Measurements from ENCODE around the gene DDX5.

DNA sequence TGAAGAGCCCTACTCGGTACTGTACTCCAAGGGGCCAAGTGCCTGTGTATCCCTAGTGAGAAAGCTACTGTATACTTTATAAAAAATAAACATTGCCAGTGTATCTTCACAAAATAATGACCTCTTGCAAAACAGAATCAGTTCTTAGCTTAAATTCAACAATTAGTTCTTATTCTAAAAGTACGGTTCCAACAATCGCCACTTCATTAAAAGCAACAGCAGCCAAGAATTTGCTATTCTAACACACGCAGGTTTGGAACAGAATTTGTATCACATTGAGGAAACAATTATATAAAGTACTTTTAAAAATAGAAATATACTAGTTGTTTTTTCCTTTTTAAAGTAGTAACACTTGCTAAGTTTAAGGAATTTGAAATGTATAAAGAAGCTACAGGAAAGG lies 49.2 kb upstream of the DDX5 start:
- TF ChIP-seq, protein P1, sequence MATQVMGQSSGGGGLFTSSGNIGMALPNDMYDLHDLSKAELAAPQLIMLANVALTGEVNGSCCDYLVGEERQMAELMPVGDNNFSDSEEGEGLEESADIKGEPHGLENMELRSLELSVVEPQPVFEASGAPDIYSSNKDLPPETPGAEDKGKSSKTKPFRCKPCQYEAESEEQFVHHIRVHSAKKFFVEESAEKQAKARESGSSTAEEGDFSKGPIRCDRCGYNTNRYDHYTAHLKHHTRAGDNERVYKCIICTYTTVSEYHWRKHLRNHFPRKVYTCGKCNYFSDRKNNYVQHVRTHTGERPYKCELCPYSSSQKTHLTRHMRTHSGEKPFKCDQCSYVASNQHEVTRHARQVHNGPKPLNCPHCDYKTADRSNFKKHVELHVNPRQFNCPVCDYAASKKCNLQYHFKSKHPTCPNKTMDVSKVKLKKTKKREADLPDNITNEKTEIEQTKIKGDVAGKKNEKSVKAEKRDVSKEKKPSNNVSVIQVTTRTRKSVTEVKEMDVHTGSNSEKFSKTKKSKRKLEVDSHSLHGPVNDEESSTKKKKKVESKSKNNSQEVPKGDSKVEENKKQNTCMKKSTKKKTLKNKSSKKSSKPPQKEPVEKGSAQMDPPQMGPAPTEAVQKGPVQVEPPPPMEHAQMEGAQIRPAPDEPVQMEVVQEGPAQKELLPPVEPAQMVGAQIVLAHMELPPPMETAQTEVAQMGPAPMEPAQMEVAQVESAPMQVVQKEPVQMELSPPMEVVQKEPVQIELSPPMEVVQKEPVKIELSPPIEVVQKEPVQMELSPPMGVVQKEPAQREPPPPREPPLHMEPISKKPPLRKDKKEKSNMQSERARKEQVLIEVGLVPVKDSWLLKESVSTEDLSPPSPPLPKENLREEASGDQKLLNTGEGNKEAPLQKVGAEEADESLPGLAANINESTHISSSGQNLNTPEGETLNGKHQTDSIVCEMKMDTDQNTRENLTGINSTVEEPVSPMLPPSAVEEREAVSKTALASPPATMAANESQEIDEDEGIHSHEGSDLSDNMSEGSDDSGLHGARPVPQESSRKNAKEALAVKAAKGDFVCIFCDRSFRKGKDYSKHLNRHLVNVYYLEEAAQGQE (IDR thresholded peaks at IDR 0.05), result no peak
- TF ChIP-seq NR3C1 (IDR thresholded peaks at IDR 0.05), result no peak
- TF ChIP-seq, protein P2, sequence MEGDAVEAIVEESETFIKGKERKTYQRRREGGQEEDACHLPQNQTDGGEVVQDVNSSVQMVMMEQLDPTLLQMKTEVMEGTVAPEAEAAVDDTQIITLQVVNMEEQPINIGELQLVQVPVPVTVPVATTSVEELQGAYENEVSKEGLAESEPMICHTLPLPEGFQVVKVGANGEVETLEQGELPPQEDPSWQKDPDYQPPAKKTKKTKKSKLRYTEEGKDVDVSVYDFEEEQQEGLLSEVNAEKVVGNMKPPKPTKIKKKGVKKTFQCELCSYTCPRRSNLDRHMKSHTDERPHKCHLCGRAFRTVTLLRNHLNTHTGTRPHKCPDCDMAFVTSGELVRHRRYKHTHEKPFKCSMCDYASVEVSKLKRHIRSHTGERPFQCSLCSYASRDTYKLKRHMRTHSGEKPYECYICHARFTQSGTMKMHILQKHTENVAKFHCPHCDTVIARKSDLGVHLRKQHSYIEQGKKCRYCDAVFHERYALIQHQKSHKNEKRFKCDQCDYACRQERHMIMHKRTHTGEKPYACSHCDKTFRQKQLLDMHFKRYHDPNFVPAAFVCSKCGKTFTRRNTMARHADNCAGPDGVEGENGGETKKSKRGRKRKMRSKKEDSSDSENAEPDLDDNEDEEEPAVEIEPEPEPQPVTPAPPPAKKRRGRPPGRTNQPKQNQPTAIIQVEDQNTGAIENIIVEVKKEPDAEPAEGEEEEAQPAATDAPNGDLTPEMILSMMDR (IDR thresholded peaks at IDR 0.05), result no peak
- no peak for TF ChIP-seq CBX8 (IDR thresholded peaks at IDR 0.05)
- no peak for TF ChIP-seq KDM1A (IDR thresholded peaks at IDR 0.05; ENCODE audit: low read depth)
- TF ChIP-seq, protein P3, sequence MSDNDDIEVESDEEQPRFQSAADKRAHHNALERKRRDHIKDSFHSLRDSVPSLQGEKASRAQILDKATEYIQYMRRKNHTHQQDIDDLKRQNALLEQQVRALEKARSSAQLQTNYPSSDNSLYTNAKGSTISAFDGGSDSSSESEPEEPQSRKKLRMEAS (IDR thresholded peaks at IDR 0.05), result no peak
- no peak for TF ChIP-seq POLR2AphosphoS2 (conservative IDR thresholded peaks at IDR 0.05; ENCODE audit: low read length)
- TF ChIP-seq RAD21 (conservative IDR thresholded peaks at IDR 0.05 in 1 of 2, IDR thresholded peaks at IDR 0.05 in 1 of 2), result no peak

Data from A549 (cell line).